GM19023 (cell line): Measurements from ENCODE around the gene TRRAP.

Experiments
- ATAC-seq: cut with Tn5 transposase; IDR thresholded peaks from one replicate; pipeline ENCODE4 v1.9.1; 2021; ENCODE audit warnings: mild to moderate bottlenecking, moderate library complexity; ENCODE audit not compliant: unreplicated experiment

Gene TRRAP

GRCh38 chr7:98887038-98887437 is 8.7 kb downstream of the TRRAP start:
- no peak for ATAC-seq

GRCh38 chr7:98892609-98893008 is 14.3 kb downstream of the TRRAP start:
- no peak for ATAC-seq

GRCh38 chr7:98899816-98900215 is 21.5 kb downstream of the TRRAP start:
- ATAC-seq: no peak

GRCh38 chr7:98900815-98901214 is 22.5 kb downstream of the TRRAP start:
- no peak for ATAC-seq

DNA sequence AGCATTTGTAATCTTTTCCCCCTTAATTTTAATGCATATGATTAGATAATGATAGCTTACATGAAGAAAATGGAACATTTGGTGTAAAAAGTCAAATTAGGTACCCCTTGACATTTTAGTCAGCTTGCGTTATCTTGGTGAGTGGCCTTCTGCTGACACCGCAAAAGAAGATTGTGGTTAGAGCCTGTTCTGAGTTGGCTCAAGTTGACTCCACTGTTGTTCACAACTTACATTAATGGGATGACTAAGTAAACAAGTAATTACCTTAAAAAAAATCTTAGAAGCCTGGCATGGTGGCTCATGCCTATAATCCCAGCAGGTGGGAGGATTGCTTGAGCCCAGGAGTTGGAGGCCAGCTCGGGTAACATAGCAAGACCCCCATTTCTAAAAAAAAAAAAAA is 24.2 kb downstream of the TRRAP start:
- ATAC-seq: no peak

DNA sequence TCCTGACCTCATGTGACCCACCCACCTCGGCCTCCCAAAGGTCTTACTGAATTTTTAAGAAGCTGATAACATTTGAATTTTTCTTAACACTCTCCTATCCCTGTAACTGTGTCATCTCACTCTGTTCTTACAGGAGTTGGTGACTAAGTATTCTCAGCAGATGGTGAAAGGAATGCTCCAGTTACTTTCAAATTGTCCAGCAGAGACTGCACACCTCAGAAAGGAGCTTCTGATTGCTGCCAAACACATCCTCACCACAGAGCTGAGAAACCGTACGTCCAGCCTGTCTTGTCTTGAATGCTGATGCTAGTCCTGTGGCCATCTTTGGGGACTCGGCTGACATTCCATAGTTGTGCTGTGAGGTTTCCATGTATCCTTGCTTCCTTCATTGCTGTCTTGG is 24.9 kb downstream of the TRRAP start:
- ATAC-seq: no peak

- no peak for ATAC-seq
Measured at GRCh38 chr7:98907570-98907969, 29.2 kb downstream of the TRRAP start.

GRCh38 chr7:98908585-98908984 is 30.3 kb downstream of the TRRAP start:
- no peak for ATAC-seq

GRCh38 chr7:98909487-98909886 is 31.2 kb downstream of the TRRAP start:
- no peak for ATAC-seq

DNA sequence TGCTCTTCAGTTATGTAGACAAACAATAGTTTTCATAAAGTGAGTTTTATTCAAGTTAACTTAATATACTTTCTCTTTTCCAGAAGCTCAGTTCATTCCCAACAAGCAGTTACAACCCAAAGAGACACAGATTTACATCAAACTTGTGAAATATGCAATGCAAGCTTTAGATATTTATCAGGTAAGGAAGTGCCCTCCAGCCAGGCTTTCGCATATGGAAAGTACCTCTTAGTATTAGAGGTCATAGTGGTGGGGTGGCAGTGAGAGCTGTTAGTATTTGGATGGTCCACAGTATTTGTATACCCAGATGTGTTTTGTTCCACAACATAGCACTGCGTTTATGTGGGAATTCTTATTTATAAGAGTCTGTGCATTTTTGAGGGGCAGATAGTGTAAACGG is 32.1 kb downstream of the TRRAP start:
- no peak for ATAC-seq

- ATAC-seq: no peak
Measured at GRCh38 chr7:98911916-98912315, 33.6 kb downstream of the TRRAP start.

DNA sequence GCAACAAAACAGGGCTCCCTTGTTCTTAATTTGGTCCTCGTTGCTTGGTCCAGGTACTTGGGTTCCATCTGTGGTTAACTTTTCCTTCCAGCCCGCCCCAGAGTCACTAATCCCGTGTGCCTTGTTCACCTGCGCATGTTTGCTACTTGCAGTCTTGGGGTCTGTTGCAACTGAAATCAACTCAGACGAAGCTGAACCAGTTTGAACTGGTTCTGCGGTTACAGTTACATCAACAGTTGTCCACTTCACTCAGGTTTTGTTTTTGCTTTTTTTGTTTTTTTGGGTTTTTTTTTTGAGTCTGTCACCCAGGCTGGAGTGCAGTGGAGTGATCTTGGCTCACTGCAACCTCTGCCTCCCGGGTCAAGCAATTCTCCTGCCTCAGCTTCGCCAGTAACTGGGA is 34.7 kb downstream of the TRRAP start:
- ATAC-seq: no peak

DNA sequence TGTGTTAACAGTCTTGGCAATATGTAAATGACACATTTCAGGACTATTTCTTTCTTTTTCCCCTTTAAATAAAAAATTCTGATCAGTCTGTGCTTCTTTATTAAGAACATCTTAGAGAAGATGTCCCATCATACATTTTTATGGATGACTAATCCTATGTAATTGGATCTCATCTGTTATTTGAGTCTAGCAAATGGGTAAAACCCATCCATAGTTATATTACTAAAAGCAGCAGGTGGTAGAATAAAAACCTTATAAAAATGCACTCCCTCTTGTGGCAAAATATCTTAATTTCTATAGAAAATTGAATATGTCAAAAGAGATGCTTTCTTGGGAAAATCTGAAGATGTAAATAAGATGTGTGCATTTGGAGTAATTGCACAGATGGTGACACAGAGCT is 35.3 kb downstream of the TRRAP start:
- no peak for ATAC-seq

DNA sequence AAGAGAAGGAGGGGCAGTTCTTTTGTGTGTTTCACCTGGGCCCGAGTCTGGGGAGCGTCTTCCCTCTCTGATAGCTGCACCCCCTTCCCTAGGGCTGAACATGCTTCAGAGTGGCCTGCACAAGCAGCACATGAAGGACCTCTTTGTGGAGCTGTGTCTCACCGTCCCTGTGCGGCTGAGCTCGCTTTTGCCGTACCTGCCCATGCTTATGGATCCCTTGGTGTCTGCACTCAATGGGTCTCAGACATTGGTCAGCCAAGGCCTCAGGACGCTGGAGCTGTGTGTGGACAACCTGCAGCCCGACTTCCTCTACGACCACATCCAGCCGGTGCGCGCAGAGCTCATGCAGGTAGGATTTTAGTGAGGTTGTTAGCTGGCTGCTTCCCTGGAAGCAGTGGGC is 39.0 kb downstream of the TRRAP start:
- no peak for ATAC-seq

GRCh38 chr7:98921608-98922372 is 43.5 kb downstream of the TRRAP start:
- no peak for ATAC-seq

DNA sequence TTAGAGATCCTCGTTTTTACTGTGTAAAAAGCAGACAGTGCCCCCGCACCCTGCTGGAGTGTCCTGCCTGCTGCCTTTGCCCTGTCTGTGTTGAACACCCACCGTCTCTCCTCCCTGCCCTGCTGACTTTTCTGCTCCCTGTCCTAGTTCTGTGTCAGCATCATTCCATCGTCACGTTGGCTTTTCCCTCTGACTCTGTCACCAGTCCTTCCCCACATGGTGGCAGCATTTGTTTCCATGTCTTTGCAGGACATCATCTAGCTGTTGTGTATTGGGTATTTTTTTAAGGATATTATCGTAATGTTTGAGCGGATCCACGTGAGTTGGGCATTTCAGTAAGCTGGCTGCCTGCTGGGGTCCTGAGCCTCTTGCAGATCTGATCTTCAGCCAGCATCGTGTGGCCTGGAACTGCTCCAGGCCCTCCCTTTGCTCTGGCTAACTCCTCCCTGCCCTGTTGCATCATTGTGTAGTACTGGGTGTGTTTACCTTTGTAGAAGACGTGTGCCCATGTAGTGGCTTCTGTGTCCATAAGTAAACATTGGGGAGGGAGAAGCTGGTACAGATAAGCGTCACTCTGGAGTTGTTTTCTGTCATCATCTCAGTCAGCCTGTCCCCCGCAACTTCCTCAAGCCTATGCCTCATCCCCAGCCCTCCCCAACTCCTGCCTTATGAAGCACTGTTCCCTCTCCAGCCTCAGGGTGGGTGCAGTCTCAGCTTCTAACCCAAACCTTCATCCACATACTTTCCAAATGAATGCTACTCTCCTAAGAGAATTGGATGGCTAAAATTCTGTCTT is 44.3 kb downstream of the TRRAP start:
- no peak for ATAC-seq

- ATAC-seq: no peak
Measured at GRCh38 chr7:98923512-98923911, 45.2 kb downstream of the TRRAP start.

- no peak for ATAC-seq
Measured at GRCh38 chr7:98927125-98927524, 48.8 kb downstream of the TRRAP start.

- ATAC-seq: peak; percentile 64
Measured at GRCh38 chr7:98930464-98930863, 52.1 kb downstream of the TRRAP start.

- peak; percentile 58 for ATAC-seq
Measured at GRCh38 chr7:98930921-98931320, 52.6 kb downstream of the TRRAP start.

DNA sequence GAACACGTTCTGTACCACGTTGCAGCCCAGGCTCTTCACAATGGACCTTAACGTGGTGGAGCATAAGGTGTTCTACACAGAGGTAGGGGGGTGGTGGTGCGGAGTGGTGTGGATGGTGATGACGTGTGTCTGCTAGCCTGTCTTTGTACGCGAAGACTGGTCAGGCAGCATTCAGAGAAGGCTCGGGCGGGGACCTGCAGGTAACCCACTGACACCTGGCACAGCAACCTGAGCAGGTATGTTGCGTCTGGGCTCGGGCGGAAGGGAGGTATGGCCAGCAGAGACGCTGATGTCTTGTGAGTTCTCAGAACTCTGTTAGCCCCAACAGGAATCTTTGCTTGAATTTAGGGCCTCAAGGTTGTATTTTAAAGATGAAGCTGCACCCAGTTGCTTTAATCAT is 55.0 kb downstream of the TRRAP start:
- no peak for ATAC-seq

DNA sequence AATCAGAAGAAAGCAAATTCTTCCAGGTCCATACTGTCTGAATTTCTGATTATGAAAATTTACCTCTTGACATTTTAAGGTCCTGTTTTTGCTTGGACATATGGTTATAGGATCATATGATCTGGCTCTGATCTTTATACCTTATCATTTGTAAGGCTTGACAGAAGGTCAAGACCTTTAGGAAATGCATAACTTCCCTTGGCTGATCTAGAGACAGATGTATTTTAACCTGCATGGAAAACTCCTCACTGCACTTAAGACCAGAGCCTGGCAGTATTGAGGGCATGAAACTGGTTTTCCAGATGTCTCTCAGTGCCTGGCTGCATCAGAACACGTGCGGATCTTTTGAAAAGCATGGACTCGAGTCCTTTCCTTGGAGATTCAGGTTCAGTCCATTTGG is 55.9 kb downstream of the TRRAP start:
- no peak for ATAC-seq
